BLaER1 treated with 17β-estradiol and CSF1 and Interleukin-3, amounts not matched to agents 10 nM and 100 nM (cell line): Measurements from ENCODE around the gene CD300E.

Experiments used
- H3K27ac ChIP-seq, 11 experiments: shearing (Covaris generic); formaldehyde crosslinking; 2 replicates each; pipeline ENCODE4 v1.8.1; 2022
- H3K27me3 ChIP-seq, 11 experiments: shearing (Covaris generic); formaldehyde crosslinking; 2 replicates each; pipeline ENCODE4 v1.8.1; 2022
- H3K36me3 ChIP-seq, 11 experiments: shearing (Covaris generic); formaldehyde crosslinking; 2 replicates each; pipeline ENCODE4 v1.8.1; 2022
- H3K4me1 ChIP-seq, 10 experiments: shearing (Covaris generic); formaldehyde crosslinking; 2 replicates each; pipeline ENCODE4 v1.8.1; 2022
- H3K4me2 ChIP-seq, 11 experiments: shearing (Covaris generic); formaldehyde crosslinking; 2 replicates each; pipeline ENCODE4 v1.8.1; 2022
- H3K4me3 ChIP-seq, 10 experiments: shearing (Covaris generic); formaldehyde crosslinking; 2 replicates each; pipeline ENCODE4 v1.8.1; 2022
- H3K9ac ChIP-seq, 11 experiments: shearing (Covaris generic); formaldehyde crosslinking; 2 replicates each; pipeline ENCODE4 v1.8.1; 2022
- H3K9me3 ChIP-seq, 11 experiments: shearing (Covaris generic); formaldehyde crosslinking; replicated peaks in 1 of 11; 2 replicates each; pipeline ENCODE4 v1.8.1; 2022
- H4K20me1 ChIP-seq, 11 experiments: shearing (Covaris generic); formaldehyde crosslinking; 2 replicates each; pipeline ENCODE4 v1.8.1; 2022
- Cebpa-rat ChIP-seq, 11 experiments: shearing (Covaris generic); IDR thresholded peaks; 2 replicates each; pipeline ENCODE4 v1.8.1; 2022

Gene CD300E

DNA sequence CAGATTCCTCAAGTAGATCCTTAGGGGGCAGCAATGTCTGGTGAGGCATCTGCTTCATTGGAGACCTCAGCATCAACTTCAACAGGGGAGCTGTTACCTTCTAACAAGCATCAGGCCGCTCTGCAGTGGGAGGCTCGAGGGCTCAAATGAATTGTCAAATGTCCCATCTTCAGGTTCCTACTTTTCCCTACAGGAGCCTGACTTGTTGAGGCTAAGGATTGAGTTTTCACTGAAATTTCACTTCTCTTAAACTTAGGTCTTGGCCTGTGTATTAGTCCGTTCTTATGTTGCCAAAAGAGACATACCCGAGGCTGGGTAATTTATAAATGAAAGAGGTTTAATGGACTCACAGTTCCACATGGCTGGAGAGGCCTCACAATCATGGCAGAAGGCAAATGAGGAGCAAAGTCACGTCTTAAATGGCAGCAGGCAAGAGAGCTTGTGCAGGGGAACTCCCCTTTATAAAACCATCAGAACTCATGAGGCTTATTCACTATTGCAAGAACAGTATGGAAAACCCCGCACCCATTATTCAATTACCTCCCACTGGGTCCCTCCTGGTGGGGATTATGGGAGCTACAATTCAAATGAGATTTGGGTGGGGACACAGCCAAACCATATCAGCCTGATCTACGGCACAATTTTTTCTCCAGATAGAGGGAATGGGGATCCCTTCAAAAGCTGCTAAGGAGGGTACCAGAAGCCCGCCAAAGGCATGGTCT lies 26.3 kb downstream of the CD300E start:
- no peak overlapping the region; a peak in 1 of 22 replicates for H3K27ac ChIP-seq
- H3K27me3 ChIP-seq: peaks cover 0 to 5% (median 0%) of the 10 kb centered on the region in 11 experiments; a peak in 7 of 22 replicates
- peak overlapping the region in 6 of 11 experiments; percentile 81 to 94 (median 88); a peak in 11 of 22 replicates for H3K4me2 ChIP-seq
- no peak overlapping the region for H3K4me3 ChIP-seq
- peaks cover 0 to 6% (median 0%) of the 10 kb centered on the region in 11 experiments; a peak in 4 of 22 replicates for H4K20me1 ChIP-seq
- no peak overlapping the region for H3K9ac ChIP-seq
- peaks cover 0 to 6% (median 0%) of the 10 kb centered on the region in 11 experiments; a peak in 1 of 22 replicates for H3K9me3 ChIP-seq
- no peaks in the 10 kb centered on the region for H3K36me3 ChIP-seq
- H3K4me1 ChIP-seq: peaks cover 43 to 65% (median 62%) of the 10 kb centered on the region in 10 experiments
- TF ChIP-seq Cebpa-rat (IDR thresholded peaks at IDR 0.05): no peak

DNA sequence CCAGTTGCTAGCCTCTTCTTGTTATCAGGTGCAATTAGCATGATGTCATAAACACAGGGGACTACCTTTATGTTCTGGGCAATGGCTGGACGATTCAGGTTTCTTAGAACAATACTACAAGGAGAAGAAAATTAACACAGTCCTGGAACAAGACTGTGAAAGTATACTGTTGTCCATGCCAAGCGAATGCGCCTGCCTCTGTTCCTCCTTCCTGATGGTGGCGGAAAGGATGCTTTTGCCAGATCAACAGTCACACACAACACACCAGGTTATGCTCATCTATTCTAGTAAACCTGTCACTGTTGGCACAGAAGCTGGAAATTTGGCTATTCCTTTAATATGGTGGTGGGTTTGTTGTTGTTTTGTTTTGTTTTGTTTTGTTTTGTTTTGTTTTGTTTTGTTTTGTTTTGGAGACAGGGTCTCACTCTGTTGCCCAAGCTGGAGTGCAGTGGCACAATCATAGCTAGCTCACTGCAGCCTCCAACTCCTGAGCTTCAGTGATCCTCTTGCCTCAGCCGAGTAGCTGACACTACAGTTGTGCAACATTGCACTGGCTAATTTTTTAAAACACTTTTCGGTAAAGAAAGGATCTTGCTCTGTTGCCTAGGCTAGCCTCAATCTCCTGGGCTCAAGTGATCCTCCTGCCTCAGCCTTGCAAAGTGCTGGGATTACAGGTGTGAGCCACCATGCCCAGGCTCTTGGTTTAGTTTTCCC lies 28.3 kb downstream of the CD300E start:
- H3K27me3 ChIP-seq: no peaks in the 10 kb centered on the region
- no peak overlapping the region for H3K4me3 ChIP-seq
- no peaks in the 10 kb centered on the region for H3K36me3 ChIP-seq
- peaks cover 32 to 52% (median 48%) of the 10 kb centered on the region in 10 experiments for H3K4me1 ChIP-seq
- H4K20me1 ChIP-seq: peaks cover 0 to 6% (median 0%) of the 10 kb centered on the region in 11 experiments; a peak in 4 of 22 replicates
- H3K9me3 ChIP-seq: peaks cover 0 to 6% (median 0%) of the 10 kb centered on the region in 11 experiments; a peak in 1 of 22 replicates
- no peak overlapping the region for H3K4me2 ChIP-seq
- H3K27ac ChIP-seq: no peak overlapping the region
- TF ChIP-seq Cebpa-rat (IDR thresholded peaks at IDR 0.05): no peak
- no peak overlapping the region for H3K9ac ChIP-seq

DNA sequence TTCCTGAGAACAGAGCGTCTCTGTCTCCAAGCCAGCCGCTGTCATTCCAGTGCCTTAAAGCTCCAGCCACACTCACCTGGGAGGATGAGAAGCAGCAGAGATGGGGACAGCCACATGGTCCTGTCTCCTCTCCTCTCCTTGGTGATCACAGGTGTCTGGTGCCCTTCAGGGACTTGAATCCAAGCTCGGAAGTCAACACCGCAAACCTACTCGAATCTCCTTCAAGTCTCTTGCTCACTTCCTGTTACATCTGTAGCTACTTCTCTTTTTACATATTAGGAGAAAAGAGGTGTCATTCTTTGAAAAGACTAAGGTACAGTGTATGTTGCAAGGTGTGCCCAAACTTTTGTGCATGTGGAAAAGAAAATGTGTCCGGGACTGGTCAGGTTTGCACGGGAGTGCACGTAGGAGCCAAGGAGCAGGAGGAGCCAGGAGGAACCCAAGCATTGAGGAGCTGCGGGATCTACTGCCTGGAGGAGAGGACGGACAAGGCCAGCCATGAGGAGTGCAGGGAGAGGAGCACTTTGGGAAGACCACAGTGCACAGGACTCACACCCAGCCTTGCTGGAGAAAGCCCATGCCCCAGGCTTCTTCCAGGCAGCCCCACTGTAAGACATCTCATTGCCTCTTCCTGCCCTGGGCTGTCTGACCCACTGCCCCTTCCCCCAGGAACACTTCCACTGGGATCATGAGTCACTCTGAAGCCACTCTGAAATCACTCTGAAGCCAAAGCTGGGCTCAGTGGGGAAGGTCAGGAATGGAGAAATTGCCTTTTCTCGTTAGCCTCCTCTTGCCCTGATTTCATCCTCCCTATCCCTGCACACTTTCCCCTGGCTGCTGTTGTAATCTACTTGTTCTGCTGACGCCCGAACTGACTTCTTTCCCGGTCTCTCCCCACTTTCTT lies 31.2 kb downstream of the CD300E start, which contains the start of gene CD300LD:
TSS of gene CD300LD (minus strand) at position 197 of the 904 bp plus-strand sequence. CDS start at position 116, 81 bp downstream.
- Histone ChIP-seq H3K4me2 (peak within 1 kb of the TSS; percentile 24 to 80 (median 61); a peak in 21 of 22 replicates), H3K27ac (peak within 1 kb of the TSS in 1 of 11 experiments; percentile 27; a peak in 1 of 22 replicates), H3K27me3 (no peaks in the 10 kb centered on the region), H3K9me3 (peaks cover 0 to 14% (median 0%) of the 10 kb centered on the region in 11 experiments; a peak in 5 of 22 replicates), H3K9ac (no peak within 1 kb of the TSS), H3K4me1 (peaks cover 9 to 24% (median 20%) of the 10 kb centered on the region in 10 experiments; a peak in 19 of 20 replicates), H3K36me3 (no peaks in the 10 kb centered on the region), H3K4me3 (no peak within 1 kb of the TSS), H4K20me1 (no peaks in the 10 kb centered on the region)
- TF ChIP-seq Cebpa-rat (IDR thresholded peaks at IDR 0.05): no peak

- no peak overlapping the region for H3K27ac ChIP-seq
- H4K20me1 ChIP-seq: no peaks in the 10 kb centered on the region
- H3K27me3 ChIP-seq: no peaks in the 10 kb centered on the region
- H3K4me2 ChIP-seq: peak overlapping the region in 5 of 11 experiments; percentile 35 to 80 (median 71); a peak in 11 of 22 replicates
- peaks cover 9 to 15% (median 13%) of the 10 kb centered on the region in 10 experiments; a peak in 19 of 20 replicates for H3K4me1 ChIP-seq
- peaks cover 0 to 14% (median 0%) of the 10 kb centered on the region in 11 experiments; a peak in 5 of 22 replicates for H3K9me3 ChIP-seq
- TF ChIP-seq Cebpa-rat (IDR thresholded peaks at IDR 0.05): no peak
- H3K4me3 ChIP-seq: no peak overlapping the region
- no peaks in the 10 kb centered on the region for H3K36me3 ChIP-seq
- H3K9ac ChIP-seq: no peak overlapping the region
These were observed 32.0 kb downstream of the CD300E start for GRCh38 chr17:74591503-74591902.

- Histone ChIP-seq H3K9ac (no peak overlapping the region), H3K9me3 (peaks cover 9 to 32% (median 14%) of the 10 kb centered on the region in 11 experiments), H3K4me2 (no peak overlapping the region), H3K36me3 (no peaks in the 10 kb centered on the region), H3K27me3 (no peaks in the 10 kb centered on the region), H3K4me3 (no peak overlapping the region), H3K27ac (no peak overlapping the region), H4K20me1 (no peaks in the 10 kb centered on the region), H3K4me1 (no peaks in the 10 kb centered on the region)
- TF ChIP-seq Cebpa-rat (IDR thresholded peaks at IDR 0.05): no peak
These were observed 37.8 kb downstream of the CD300E start for GRCh38 chr17:74585711-74586110.

GRCh38 chr17:74584292-74585060 lies 39.1 kb downstream of the CD300E start:
- Histone ChIP-seq H3K27me3 (no peaks in the 10 kb centered on the region), H4K20me1 (no peaks in the 10 kb centered on the region), H3K36me3 (no peaks in the 10 kb centered on the region), H3K4me1 (peaks cover 8 to 10% (median 10%) of the 10 kb centered on the region in 10 experiments), H3K9me3 (peaks cover 9 to 28% (median 14%) of the 10 kb centered on the region in 11 experiments), H3K4me2 (no peak overlapping the region), H3K9ac (no peak overlapping the region), H3K27ac (no peak overlapping the region), H3K4me3 (no peak overlapping the region)
- no peak for TF ChIP-seq Cebpa-rat (IDR thresholded peaks at IDR 0.05)

DNA sequence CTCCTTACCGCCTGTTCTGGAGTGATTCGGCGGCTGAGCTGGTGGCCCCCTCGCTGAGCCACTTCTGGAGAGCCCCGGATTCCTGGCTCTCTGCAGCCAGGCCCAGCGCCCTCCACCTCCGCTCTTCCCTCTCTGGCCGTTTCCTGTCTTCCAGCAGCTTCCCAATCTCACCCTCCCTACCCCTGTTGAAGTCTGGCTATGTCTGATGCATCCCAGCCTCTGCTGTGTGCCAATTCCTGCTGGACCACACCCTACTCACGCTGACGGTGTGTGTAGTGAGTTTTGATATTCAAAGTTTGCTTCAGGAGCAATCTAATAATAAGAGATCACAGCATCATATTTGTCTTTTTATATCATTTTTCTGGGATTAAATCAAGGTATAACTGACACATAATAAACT lies 40.9 kb downstream of the CD300E start:
- Histone ChIP-seq H4K20me1 (no peaks in the 10 kb centered on the region), H3K4me3 (no peak overlapping the region), H3K27ac (no peak overlapping the region), H3K36me3 (no peaks in the 10 kb centered on the region), H3K4me2 (no peak overlapping the region), H3K9ac (no peak overlapping the region), H3K9me3 (peaks cover 9 to 18% (median 14%) of the 10 kb centered on the region in 11 experiments), H3K4me1 (peaks cover 13 to 15% (median 14%) of the 10 kb centered on the region in 10 experiments), H3K27me3 (no peaks in the 10 kb centered on the region)
- TF ChIP-seq Cebpa-rat (IDR thresholded peaks at IDR 0.05): no peak

- no peaks in the 10 kb centered on the region for H3K36me3 ChIP-seq
- no peak for TF ChIP-seq Cebpa-rat (IDR thresholded peaks at IDR 0.05)
- H3K4me2 ChIP-seq: peak overlapping the region; percentile 49 to 78 (median 70)
- no peaks in the 10 kb centered on the region for H3K27me3 ChIP-seq
- H3K4me3 ChIP-seq: no peak overlapping the region
- H3K9ac ChIP-seq: no peak overlapping the region
- peaks cover 13 to 15% (median 14%) of the 10 kb centered on the region in 10 experiments for H3K4me1 ChIP-seq
- H4K20me1 ChIP-seq: no peaks in the 10 kb centered on the region
- peak overlapping the region in 10 of 11 experiments; percentile 14 to 75 (median 49); a peak in 16 of 22 replicates for H3K27ac ChIP-seq
- peaks cover 9 to 17% (median 12%) of the 10 kb centered on the region in 11 experiments for H3K9me3 ChIP-seq
These were observed 43.6 kb downstream of the CD300E start for GRCh38 chr17:74579900-74580299.
